DND-41 (cell line): ENCODE results near the gene HIC2.
"Not testable (repeated sequence)": the region's sequence is repeated elsewhere in the genome, so short reads cannot be mapped to it uniquely, and the experiment has no call there.

Source experiments
- ATAC-seq: fragments of 200-7000 bp; cut with Tn5 transposase; 3 replicates; pipeline ENCODE4 v1.9.1; 2021; ENCODE audit warnings: low read depth; ENCODE audit not compliant: insufficient read depth
- DNase-seq: peaks from one replicate; pipeline ENCODE4 v3.0.0-alpha.2; 2020
- H2AFZ ChIP-seq: 2 replicates; pipeline ENCODE4 v1.6.0; 2012; ENCODE audit warnings: low read depth, low read length
- H3K27ac ChIP-seq: 2 replicates; pipeline ENCODE4 v1.5.1; 2012; ENCODE audit warnings: low read length, inconsistent platforms
- H3K27me3 ChIP-seq: fragments of 200-600 bp; sonication (generic); 2 replicates; pipeline ENCODE4 v1.6.0; 2012; ENCODE audit warnings: low read length, mild to moderate bottlenecking, inconsistent platforms; ENCODE audit not compliant: insufficient read depth, poor library complexity
- H3K36me3 ChIP-seq: 2 replicates; pipeline ENCODE4 v1.5.1; 2012; ENCODE audit warnings: low read length, inconsistent platforms; ENCODE audit not compliant: insufficient read depth
- H3K4me1 ChIP-seq: 2 replicates; pipeline ENCODE4 v1.5.1; 2012; ENCODE audit warnings: mild to moderate bottlenecking, low read length; ENCODE audit not compliant: insufficient read depth
- H3K4me2 ChIP-seq: 2 replicates; pipeline ENCODE4 v1.6.0; 2012; ENCODE audit warnings: mild to moderate bottlenecking, moderate library complexity, low read length, inconsistent platforms; ENCODE audit not compliant: insufficient read depth
- H3K4me3 ChIP-seq, 2 experiments: fragments of 200-600 bp in 1 of 2; shearing (Covaris generic) in 1 of 2; 2 replicates each; pipeline ENCODE4 v1.5.1; 2012 to 2016; ENCODE audit warnings: inconsistent platforms in 2 of 2, low read length in 2 of 2, mild to moderate bottlenecking in 2 of 2, low read depth in 1 of 2, moderate library complexity in 1 of 2
- H3K79me2 ChIP-seq: 2 replicates; pipeline ENCODE4 v1.6.0; 2012; ENCODE audit warnings: low read length, inconsistent platforms; ENCODE audit not compliant: insufficient read depth
- H3K9ac ChIP-seq: 2 replicates; pipeline ENCODE4 v1.6.0; 2012; ENCODE audit warnings: low read depth, mild to moderate bottlenecking, inconsistent platforms, low read length, moderate library complexity
- H3K9me3 ChIP-seq: 2 replicates; pipeline ENCODE4 v1.5.1; 2012; ENCODE audit warnings: low read length, moderate library complexity, mild to moderate bottlenecking, inconsistent platforms; ENCODE audit not compliant: insufficient read depth, severe bottlenecking
- H4K20me1 ChIP-seq: 2 replicates; pipeline ENCODE4 v1.6.0; 2012; ENCODE audit warnings: low read length; ENCODE audit not compliant: insufficient read depth
- EZH2 ChIP-seq: IDR thresholded peaks from 3 replicates; pipeline ENCODE4 v1.6.1; 2012; ENCODE audit warnings: borderline replicate concordance, low read depth, mild to moderate bottlenecking, moderate library complexity, low read length, inconsistent platforms; ENCODE audit not compliant: severe bottlenecking
- TF ChIP-seq, protein P1 (sequence below): IDR thresholded peaks from 2 replicates; pipeline ENCODE4 v1.5.1; 2012; ENCODE audit warnings: borderline replicate concordance, low read length, moderate library complexity, mild to moderate bottlenecking; ENCODE audit not compliant: poor library complexity, severe bottlenecking; ENCODE audit errors: extremely low read depth

Gene HIC2

DNA sequence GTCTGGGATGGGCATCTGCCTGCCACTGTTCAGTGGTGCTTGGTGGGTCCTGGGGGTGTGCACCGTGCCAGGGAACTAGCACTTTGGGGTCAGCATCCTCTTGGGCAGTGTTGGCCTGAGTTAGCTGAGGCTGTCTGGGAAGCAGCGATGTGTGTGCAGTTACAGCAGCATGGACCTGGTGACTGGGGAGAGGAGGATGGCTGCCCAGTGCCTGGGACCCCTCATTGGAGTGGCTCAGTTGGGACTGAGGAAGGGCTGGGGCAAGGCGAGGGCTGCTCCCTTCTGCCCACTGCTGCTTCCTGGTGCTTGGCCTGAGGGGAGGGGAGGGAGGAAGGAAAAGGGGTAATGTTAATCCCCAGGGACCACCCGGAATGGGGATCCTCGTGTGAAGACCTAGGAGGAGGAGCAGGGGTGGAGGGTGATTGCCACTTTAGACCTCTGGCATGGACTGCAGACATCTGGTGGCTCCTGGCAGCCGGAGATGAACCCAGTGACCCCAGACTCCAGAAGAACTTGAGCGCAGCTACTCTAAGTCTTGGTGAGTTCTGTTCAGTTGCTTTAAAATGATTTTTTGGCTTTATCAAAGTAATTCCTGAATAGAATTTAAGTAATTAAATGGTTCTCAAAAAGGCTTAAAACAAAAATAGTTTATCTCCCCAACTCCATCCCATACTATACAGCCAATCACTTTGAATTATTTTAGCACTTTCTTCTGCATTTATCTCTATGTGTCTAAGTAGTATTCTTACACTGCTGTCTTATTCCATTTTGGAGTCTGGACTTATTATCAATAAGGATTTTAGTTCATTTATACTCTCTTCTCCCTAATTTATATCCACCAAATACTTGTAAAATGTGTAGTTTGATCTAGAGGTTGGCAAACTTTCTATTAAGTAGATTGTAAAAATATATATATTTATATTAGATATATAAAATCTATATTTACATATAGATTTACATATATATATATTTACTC is 34.7 kb downstream of the HIC2 start:
- no peaks in the 10 kb centered on the region for H3K4me1 ChIP-seq
- H3K4me3 ChIP-seq: no peak overlapping the region
- no peak overlapping the region for H3K9ac ChIP-seq
- peaks cover 14% of the 10 kb centered on the region for H3K36me3 ChIP-seq
- peaks cover 16% of the 10 kb centered on the region for H4K20me1 ChIP-seq
- H3K27ac ChIP-seq: no peak overlapping the region
- no peaks in the 10 kb centered on the region for H3K79me2 ChIP-seq
- no peak overlapping the region for H2AFZ ChIP-seq
- no peaks in the 10 kb centered on the region for H3K9me3 ChIP-seq
- H3K27me3 ChIP-seq: no peaks in the 10 kb centered on the region
- DNase-seq: no peak
- TF ChIP-seq, protein P1, sequence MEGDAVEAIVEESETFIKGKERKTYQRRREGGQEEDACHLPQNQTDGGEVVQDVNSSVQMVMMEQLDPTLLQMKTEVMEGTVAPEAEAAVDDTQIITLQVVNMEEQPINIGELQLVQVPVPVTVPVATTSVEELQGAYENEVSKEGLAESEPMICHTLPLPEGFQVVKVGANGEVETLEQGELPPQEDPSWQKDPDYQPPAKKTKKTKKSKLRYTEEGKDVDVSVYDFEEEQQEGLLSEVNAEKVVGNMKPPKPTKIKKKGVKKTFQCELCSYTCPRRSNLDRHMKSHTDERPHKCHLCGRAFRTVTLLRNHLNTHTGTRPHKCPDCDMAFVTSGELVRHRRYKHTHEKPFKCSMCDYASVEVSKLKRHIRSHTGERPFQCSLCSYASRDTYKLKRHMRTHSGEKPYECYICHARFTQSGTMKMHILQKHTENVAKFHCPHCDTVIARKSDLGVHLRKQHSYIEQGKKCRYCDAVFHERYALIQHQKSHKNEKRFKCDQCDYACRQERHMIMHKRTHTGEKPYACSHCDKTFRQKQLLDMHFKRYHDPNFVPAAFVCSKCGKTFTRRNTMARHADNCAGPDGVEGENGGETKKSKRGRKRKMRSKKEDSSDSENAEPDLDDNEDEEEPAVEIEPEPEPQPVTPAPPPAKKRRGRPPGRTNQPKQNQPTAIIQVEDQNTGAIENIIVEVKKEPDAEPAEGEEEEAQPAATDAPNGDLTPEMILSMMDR: no peak
- TF ChIP-seq EZH2: no peak
- H3K4me2 ChIP-seq: no peak overlapping the region
- no peak for ATAC-seq

DNA sequence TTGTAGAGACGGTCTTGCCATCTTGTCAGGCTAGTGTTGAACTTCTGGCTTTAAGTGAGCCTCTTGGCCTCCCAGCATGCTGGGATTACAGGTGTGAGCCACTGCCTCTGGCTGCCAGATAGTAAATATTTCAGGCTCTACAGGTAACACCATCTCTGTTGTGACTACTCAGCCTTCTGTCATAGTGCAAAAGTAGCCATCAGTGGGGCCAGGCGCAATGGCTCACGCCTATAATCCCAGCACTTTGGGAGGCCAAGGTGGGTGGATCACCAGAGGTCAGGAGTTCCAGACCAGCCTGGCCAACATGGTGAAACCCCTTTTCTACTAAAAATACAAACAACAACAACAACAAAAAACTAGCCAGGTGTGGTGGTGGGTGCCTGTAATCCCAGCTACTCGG is 35.5 kb downstream of the HIC2 start:
- not testable (repeated sequence) for H3K9me3 ChIP-seq, H3K27me3 ChIP-seq, DNase-seq, H3K4me1 ChIP-seq, H2AFZ ChIP-seq, H3K4me3 ChIP-seq, ATAC-seq, H3K9ac ChIP-seq, H3K4me2 ChIP-seq, H3K79me2 ChIP-seq, H3K36me3 ChIP-seq, H3K27ac ChIP-seq
- peaks cover 12% of the 10 kb centered on the region for H4K20me1 ChIP-seq

DNA sequence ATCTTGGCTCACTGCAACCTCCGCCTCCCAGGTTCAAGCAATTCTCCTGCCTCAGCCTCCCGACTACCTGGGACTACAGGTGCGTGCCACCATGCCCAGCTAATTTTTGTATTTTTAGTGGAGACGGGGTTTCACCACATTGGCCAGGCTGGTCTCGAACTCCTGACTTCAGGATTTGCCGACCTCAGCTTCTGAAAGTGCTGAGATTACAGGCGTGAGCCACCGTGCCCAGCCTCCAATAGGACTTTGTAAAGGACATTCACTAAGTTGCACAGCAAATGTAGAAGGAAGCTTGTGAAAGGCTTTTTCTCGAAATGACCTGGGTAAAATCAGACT is 37.8 kb downstream of the HIC2 start:
- not testable (repeated sequence) for H3K9ac ChIP-seq, H2AFZ ChIP-seq, ATAC-seq, H3K27ac ChIP-seq, H4K20me1 ChIP-seq, H3K36me3 ChIP-seq, H3K79me2 ChIP-seq, H3K27me3 ChIP-seq, H3K4me1 ChIP-seq, H3K9me3 ChIP-seq, H3K4me2 ChIP-seq, DNase-seq, H3K4me3 ChIP-seq

DNA sequence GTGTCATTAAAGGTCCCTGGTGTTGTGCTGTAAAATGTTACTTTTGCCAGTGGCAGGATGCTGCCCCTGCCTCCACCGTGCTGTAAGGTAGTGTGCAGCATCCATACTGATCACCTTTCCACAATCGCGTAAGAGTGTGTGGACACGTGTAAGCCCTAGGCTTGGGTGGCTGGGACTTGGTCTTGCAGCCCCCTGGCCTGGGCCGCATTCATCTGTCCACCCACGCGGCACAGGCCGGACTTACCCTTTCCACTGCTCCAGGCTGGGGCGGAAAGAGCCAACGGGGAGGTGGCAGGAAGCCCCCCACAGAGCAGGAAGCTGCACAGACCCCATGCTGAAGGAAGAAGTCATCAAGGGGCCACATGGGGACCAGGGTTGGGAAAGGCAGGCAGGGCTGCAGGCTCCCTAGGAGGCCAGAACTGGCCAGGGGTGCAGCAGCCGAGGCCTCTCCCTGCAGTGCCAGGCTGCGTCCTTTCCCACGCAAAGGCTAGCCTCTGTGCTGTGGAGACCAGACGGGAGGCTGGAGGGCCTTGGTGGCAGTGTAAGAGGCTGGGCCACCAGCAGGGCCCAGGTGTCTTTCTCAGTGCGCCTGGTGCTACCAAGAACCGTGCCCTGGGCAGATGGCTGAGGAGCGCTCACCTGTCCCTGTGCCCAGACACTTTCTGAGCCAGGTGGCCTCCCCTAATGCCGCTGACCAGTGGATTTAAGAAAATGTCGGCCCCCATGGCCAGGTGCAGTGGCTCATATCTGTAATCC is 38.3 kb downstream of the HIC2 start:
- Histone ChIP-seq H3K4me3 (no peak overlapping the region), H3K27ac (no peak overlapping the region), H3K4me1 (no peaks in the 10 kb centered on the region), H3K9ac (no peak overlapping the region), H3K27me3 (no peaks in the 10 kb centered on the region), H4K20me1 (peaks cover under 1% of the 10 kb centered on the region), H3K79me2 (no peaks in the 10 kb centered on the region), H2AFZ (no peak overlapping the region), H3K36me3 (no peaks in the 10 kb centered on the region), H3K4me2 (no peak overlapping the region), H3K9me3 (no peaks in the 10 kb centered on the region)
- ATAC-seq: 0 out of 3 replicates have a peak, but pooled peaks have one; percentile 12
- TF ChIP-seq EZH2: no peak
- DNase-seq: no peak
